GM23338 (cell line): ENCODE measurements around the gene PDZD7. TPM values are rescaled to one million over a fixed set of nuclear protein-coding genes. Genes with fewer than 3 reads are reported as not detected.

ENCODE experiments used
- ATAC-seq: fragments of 200-7000 bp; cut with Tn5 transposase; 3 replicates; pipeline ENCODE4 v1.9.1; 2020
- DNase-seq: peaks from one replicate; pipeline ENCODE4 v3.0.0-alpha.2; 2015; ENCODE audit warnings: low spot score
- H2AFZ ChIP-seq: fragments of 200-600 bp; sonication (generic); 2 replicates; pipeline ENCODE4 v1.8.0; 2016; ENCODE audit warnings: antibody characterized with exemption, mild to moderate bottlenecking, moderate library complexity
- H3F3A ChIP-seq: fragments of 200-600 bp; sonication (generic); replicated peaks from 2 replicates; pipeline ENCODE4 v1.8.0; 2017; ENCODE audit warnings: antibody characterized with exemption, mixed run types, low read depth
- H3K27ac ChIP-seq: fragments of 200-600 bp; sonication (generic); 2 replicates; pipeline ENCODE4 v1.6.1; 2016; ENCODE audit warnings: low read depth
- H3K27me3 ChIP-seq: fragments of 200-600 bp; sonication (generic); 2 replicates; pipeline ENCODE4 v1.8.0; 2016; ENCODE audit warnings: mild to moderate bottlenecking, mixed run types, moderate library complexity; ENCODE audit not compliant: insufficient read depth
- H3K36me3 ChIP-seq: fragments of 200-600 bp; sonication (generic); 2 replicates; pipeline ENCODE4 v1.8.0; 2016; ENCODE audit warnings: mild to moderate bottlenecking; ENCODE audit not compliant: insufficient read depth
- H3K4me1 ChIP-seq: fragments of 200-600 bp; sonication (generic); 2 replicates; pipeline ENCODE4 v1.8.0; 2016; ENCODE audit warnings: mild to moderate bottlenecking, moderate library complexity; ENCODE audit not compliant: insufficient read depth
- H3K4me2 ChIP-seq: fragments of 200-600 bp; sonication (generic); 2 replicates; pipeline ENCODE4 v1.7.1; 2017; ENCODE audit warnings: mixed run types
- H3K4me3 ChIP-seq: fragments of 200-600 bp; sonication (generic); 2 replicates; pipeline ENCODE4 v1.6.1; 2016; ENCODE audit warnings: mixed run types
- H3K79me2 ChIP-seq: fragments of 200-600 bp; sonication (generic); replicated peaks from 2 replicates; pipeline ENCODE4 v1.8.0; 2017; ENCODE audit warnings: mild to moderate bottlenecking; ENCODE audit not compliant: insufficient read depth
- H3K9me2 ChIP-seq: fragments of 200-600 bp; sonication (generic); 2 replicates; pipeline ENCODE4 v1.8.0; 2017; ENCODE audit not compliant: insufficient read depth
- H4K20me1 ChIP-seq: fragments of 200-600 bp; sonication (generic); replicated peaks from 2 replicates; pipeline ENCODE4 v1.8.0; 2017; ENCODE audit warnings: mild to moderate bottlenecking; ENCODE audit not compliant: insufficient read depth
- H3K27ac Mint-ChIP-seq: 2 replicates; pipeline ENCODE4 v1.8.0; 2020; ENCODE audit warnings: inconsistent platforms, mild to moderate bottlenecking, moderate library complexity, mixed read lengths
- H3K27me3 Mint-ChIP-seq: 3 replicates; pipeline ENCODE4 v1.8.0; 2022; ENCODE audit warnings: low read depth, mild to moderate bottlenecking, moderate library complexity, mixed read lengths, inconsistent platforms; ENCODE audit not compliant: insufficient read depth, poor library complexity
- H3K36me3 Mint-ChIP-seq: 3 replicates; pipeline ENCODE4 v1.8.0; 2021; ENCODE audit warnings: low read depth, mild to moderate bottlenecking, inconsistent platforms, moderate library complexity, mixed read lengths
- H3K4me1 Mint-ChIP-seq: 3 replicates; pipeline ENCODE4 v1.8.0; 2020; ENCODE audit warnings: mild to moderate bottlenecking, inconsistent platforms, mixed read lengths
- H3K4me3 Mint-ChIP-seq: 3 replicates; pipeline ENCODE4 v1.8.0; 2021; ENCODE audit warnings: moderate library complexity, mild to moderate bottlenecking, inconsistent platforms, mixed read lengths
- H3K9me3 Mint-ChIP-seq: 3 replicates; pipeline ENCODE4 v1.8.0; 2020; ENCODE audit warnings: moderate library complexity, mild to moderate bottlenecking, inconsistent platforms, mixed read lengths
- CREB1 ChIP-seq: fragments of 250-450 bp; sonication (Bioruptor Pico); IDR thresholded peaks from 2 replicates; pipeline ENCODE4 v1.5.0; 2020; ENCODE audit warnings: low read depth, mild to moderate bottlenecking, moderate library complexity
- EZH2 ChIP-seq: fragments of 200-600 bp; sonication (generic); IDR thresholded peaks from one replicate; pipeline ENCODE4 v1.8.0; 2017; ENCODE audit warnings: antibody characterized with exemption, mild to moderate bottlenecking, low read depth; ENCODE audit not compliant: unreplicated experiment
- EZH2phosphoT487 ChIP-seq: fragments of 200-600 bp; sonication (generic); IDR thresholded peaks from one replicate; pipeline ENCODE4 v1.8.1; 2018; ENCODE audit warnings: antibody characterized with exemption; ENCODE audit not compliant: unreplicated experiment
- JUNB ChIP-seq: IDR thresholded peaks from one replicate; pipeline ENCODE4 v1.6.1; 2016; ENCODE audit warnings: antibody characterized with exemption; ENCODE audit not compliant: unreplicated experiment
- NANOG ChIP-seq: IDR thresholded peaks from 2 replicates; pipeline ENCODE4 v1.6.1; 2016; ENCODE audit warnings: antibody characterized with exemption, borderline replicate concordance
- POLR2AphosphoS5 ChIP-seq: IDR thresholded peaks from 2 replicates; pipeline ENCODE4 v1.6.1; 2016; ENCODE audit warnings: antibody characterized with exemption, low read depth
- STAT1 ChIP-seq: IDR thresholded peaks from one replicate; pipeline ENCODE4 v1.6.1; 2016; ENCODE audit warnings: antibody characterized with exemption; ENCODE audit not compliant: unreplicated experiment
- ZNF114 ChIP-seq: fragments of 250-450 bp; sonication (Bioruptor Pico); IDR thresholded peaks from 2 replicates; pipeline ENCODE4 v1.5.0; 2020; ENCODE audit warnings: mild to moderate bottlenecking, moderate library complexity
- ZNF331 ChIP-seq: fragments of 250-450 bp; sonication (Bioruptor Pico); IDR thresholded peaks from 2 replicates; pipeline ENCODE4 v1.5.0; 2020; ENCODE audit warnings: low read depth, mild to moderate bottlenecking, moderate library complexity
- polyA plus RNA-seq: library from polyadenylated mRNA; unstranded; fragments of >200 nt; fragmentation: Nextera tagmentation; extraction: Ambion mirVana; gene quantifications from 2 replicates; pipeline ENCODE4 v1.2.1, GENCODE V29; 2016
- total RNA-seq: library from RNA; depleted of rRNA; stranded (reverse); fragments of >200 nt; shearing (Covaris generic); gene quantifications from 2 replicates; pipeline ENCODE4 v1.2.3, GENCODE V29; 2014
- TF ChIP-seq, protein P1 (sequence below), 2 experiments: fragments of 200-600 bp in 1 of 2; sonication (generic) in 1 of 2; conservative IDR thresholded peaks; 2 replicates each; pipeline versions ENCODE4 v1.5.1 to v1.6.1; 2016 to 2017; ENCODE audit warnings: antibody characterized with exemption in 2 of 2, low read depth in 2 of 2, mild to moderate bottlenecking in 2 of 2, moderate library complexity in 1 of 2
- TF ChIP-seq, protein P2 (sequence below): IDR thresholded peaks from 2 replicates; pipeline ENCODE4 v1.6.1; 2016; ENCODE audit warnings: antibody characterized with exemption
- TF ChIP-seq, protein P3 (sequence below): fragments of 250-450 bp; sonication (Bioruptor Pico); IDR thresholded peaks from 2 replicates; pipeline ENCODE4 v1.5.0; 2020; ENCODE audit warnings: mild to moderate bottlenecking, moderate library complexity

Gene PDZD7
- total and polyA plus RNA-seq, 2 experiments from 2014 or later: 1.7 to 2.3 TPM

DNA sequence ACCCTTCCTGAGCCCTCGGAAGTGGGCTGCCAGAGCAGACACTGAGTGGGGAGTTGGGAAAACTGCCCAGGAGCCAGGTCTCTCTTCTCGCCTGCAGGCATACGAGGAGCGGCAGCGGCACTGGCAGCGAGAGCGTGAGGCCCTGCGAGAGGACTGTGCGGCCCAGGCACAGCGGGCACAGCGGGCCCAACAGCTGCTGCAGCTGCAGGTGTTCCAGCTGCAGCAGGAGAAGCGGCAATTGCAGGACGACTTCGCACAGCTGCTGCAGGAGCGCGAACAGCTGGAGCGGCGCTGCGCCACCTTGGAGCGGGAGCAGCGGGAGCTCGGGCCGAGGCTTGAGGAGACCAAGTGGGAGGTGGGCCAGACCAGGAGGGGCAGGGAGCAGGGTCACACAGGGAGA, 25.6 kb downstream of the PDZD7 start:
- Mint-ChIP-seq H3K27ac (no peak overlapping the region), H3K36me3 (peaks cover 38% of the 10 kb centered on the region), H3K4me1 (peaks cover 17% of the 10 kb centered on the region), H3K4me3 (no peak overlapping the region), H3K27me3 (peaks cover 12% of the 10 kb centered on the region), H3K9me3 (no peaks in the 10 kb centered on the region; the same call in 2 of the 3 replicates)
- no peaks in the 10 kb centered on the region for H3K27me3 ChIP-seq
- H3K36me3 ChIP-seq: no peaks in the 10 kb centered on the region; the same call in 1 of the 2 replicates
- peaks cover 16% of the 10 kb centered on the region for H3K79me2 ChIP-seq
- no peak overlapping the region for H3K27ac ChIP-seq
- H3K4me3 ChIP-seq: no peak overlapping the region
- peaks cover 11% of the 10 kb centered on the region for H3K4me1 ChIP-seq
- ATAC-seq (no peak), DNase-seq (no peak)
- H3K9me2 ChIP-seq: no peaks in the 10 kb centered on the region
- 0 out of 2 replicates have a peak, but pooled peaks cover 3% of the 10 kb centered on the region for H3F3A ChIP-seq
- no peak overlapping the region for H3K4me2 ChIP-seq
- no peak overlapping the region for H2AFZ ChIP-seq
- TF ChIP-seq STAT1 (no peak), POLR2AphosphoS5 (no peak), CREB1 (CRISPR knock-in tag) (no peak), EZH2phosphoT487 (no peak), NANOG (no peak), EZH2 (no peak), ZNF114 (no peak), JUNB (no peak), ZNF331 (CRISPR knock-in tag) (no peak)
- TF ChIP-seq, protein P1, sequence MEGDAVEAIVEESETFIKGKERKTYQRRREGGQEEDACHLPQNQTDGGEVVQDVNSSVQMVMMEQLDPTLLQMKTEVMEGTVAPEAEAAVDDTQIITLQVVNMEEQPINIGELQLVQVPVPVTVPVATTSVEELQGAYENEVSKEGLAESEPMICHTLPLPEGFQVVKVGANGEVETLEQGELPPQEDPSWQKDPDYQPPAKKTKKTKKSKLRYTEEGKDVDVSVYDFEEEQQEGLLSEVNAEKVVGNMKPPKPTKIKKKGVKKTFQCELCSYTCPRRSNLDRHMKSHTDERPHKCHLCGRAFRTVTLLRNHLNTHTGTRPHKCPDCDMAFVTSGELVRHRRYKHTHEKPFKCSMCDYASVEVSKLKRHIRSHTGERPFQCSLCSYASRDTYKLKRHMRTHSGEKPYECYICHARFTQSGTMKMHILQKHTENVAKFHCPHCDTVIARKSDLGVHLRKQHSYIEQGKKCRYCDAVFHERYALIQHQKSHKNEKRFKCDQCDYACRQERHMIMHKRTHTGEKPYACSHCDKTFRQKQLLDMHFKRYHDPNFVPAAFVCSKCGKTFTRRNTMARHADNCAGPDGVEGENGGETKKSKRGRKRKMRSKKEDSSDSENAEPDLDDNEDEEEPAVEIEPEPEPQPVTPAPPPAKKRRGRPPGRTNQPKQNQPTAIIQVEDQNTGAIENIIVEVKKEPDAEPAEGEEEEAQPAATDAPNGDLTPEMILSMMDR (conservative IDR thresholded peaks at IDR 0.05; ENCODE audit: low read depth in 2 of 2): no peak
- TF ChIP-seq, protein P2, sequence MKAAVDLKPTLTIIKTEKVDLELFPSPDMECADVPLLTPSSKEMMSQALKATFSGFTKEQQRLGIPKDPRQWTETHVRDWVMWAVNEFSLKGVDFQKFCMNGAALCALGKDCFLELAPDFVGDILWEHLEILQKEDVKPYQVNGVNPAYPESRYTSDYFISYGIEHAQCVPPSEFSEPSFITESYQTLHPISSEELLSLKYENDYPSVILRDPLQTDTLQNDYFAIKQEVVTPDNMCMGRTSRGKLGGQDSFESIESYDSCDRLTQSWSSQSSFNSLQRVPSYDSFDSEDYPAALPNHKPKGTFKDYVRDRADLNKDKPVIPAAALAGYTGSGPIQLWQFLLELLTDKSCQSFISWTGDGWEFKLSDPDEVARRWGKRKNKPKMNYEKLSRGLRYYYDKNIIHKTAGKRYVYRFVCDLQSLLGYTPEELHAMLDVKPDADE: no peak
- TF ChIP-seq, protein P3, sequence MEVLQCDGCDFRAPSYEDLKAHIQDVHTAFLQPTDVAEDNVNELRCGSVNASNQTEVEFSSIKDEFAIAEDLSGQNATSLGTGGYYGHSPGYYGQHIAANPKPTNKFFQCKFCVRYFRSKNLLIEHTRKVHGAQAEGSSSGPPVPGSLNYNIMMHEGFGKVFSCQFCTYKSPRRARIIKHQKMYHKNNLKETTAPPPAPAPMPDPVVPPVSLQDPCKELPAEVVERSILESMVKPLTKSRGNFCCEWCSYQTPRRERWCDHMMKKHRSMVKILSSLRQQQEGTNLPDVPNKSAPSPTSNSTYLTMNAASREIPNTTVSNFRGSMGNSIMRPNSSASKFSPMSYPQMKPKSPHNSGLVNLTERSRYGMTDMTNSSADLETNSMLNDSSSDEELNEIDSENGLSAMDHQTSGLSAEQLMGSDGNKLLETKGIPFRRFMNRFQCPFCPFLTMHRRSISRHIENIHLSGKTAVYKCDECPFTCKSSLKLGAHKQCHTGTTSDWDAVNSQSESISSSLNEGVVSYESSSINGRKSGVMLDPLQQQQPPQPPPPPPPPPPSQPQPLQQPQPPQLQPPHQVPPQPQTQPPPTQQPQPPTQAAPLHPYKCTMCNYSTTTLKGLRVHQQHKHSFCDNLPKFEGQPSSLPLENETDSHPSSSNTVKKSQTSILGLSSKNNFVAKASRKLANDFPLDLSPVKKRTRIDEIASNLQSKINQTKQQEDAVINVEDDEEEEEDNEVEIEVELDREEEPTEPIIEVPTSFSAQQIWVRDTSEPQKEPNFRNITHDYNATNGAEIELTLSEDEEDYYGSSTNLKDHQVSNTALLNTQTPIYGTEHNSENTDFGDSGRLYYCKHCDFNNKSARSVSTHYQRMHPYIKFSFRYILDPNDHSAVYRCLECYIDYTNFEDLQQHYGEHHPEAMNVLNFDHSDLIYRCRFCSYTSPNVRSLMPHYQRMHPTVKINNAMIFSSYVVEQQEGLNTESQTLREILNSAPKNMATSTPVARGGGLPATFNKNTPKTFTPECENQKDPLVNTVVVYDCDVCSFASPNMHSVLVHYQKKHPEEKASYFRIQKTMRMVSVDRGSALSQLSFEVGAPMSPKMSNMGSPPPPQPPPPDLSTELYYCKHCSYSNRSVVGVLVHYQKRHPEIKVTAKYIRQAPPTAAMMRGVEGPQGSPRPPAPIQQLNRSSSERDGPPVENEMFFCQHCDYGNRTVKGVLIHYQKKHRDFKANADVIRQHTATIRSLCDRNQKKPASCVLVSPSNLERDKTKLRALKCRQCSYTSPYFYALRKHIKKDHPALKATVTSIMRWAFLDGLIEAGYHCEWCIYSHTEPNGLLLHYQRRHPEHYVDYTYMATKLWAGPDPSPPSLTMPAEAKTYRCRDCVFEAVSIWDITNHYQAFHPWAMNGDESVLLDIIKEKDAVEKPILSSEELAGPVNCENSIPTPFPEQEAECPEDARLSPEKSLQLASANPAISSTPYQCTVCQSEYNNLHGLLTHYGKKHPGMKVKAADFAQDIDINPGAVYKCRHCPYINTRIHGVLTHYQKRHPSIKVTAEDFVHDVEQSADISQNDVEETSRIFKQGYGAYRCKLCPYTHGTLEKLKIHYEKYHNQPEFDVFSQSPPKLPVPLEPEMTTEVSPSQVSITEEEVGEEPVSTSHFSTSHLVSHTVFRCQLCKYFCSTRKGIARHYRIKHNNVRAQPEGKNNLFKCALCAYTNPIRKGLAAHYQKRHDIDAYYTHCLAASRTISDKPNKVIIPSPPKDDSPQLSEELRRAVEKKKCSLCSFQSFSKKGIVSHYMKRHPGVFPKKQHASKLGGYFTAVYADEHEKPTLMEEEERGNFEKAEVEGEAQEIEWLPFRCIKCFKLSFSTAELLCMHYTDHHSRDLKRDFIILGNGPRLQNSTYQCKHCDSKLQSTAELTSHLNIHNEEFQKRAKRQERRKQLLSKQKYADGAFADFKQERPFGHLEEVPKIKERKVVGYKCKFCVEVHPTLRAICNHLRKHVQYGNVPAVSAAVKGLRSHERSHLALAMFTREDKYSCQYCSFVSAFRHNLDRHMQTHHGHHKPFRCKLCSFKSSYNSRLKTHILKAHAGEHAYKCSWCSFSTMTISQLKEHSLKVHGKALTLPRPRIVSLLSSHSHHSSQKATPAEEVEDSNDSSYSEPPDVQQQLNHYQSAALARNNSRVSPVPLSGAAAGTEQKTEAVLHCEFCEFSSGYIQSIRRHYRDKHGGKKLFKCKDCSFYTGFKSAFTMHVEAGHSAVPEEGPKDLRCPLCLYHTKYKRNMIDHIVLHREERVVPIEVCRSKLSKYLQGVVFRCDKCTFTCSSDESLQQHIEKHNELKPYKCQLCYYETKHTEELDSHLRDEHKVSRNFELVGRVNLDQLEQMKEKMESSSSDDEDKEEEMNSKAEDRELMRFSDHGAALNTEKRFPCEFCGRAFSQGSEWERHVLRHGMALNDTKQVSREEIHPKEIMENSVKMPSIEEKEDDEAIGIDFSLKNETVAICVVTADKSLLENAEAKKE (CRISPR knock-in tag): no peak
- 0 out of 2 replicates have a peak, but pooled peaks cover 7% of the 10 kb centered on the region for H4K20me1 ChIP-seq
